ENCODE measurements around the gene COA8.

Gene COA8, protein sequence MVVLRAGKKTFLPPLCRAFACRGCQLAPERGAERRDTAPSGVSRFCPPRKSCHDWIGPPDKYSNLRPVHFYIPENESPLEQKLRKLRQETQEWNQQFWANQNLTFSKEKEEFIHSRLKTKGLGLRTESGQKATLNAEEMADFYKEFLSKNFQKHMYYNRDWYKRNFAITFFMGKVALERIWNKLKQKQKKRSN

DNA sequence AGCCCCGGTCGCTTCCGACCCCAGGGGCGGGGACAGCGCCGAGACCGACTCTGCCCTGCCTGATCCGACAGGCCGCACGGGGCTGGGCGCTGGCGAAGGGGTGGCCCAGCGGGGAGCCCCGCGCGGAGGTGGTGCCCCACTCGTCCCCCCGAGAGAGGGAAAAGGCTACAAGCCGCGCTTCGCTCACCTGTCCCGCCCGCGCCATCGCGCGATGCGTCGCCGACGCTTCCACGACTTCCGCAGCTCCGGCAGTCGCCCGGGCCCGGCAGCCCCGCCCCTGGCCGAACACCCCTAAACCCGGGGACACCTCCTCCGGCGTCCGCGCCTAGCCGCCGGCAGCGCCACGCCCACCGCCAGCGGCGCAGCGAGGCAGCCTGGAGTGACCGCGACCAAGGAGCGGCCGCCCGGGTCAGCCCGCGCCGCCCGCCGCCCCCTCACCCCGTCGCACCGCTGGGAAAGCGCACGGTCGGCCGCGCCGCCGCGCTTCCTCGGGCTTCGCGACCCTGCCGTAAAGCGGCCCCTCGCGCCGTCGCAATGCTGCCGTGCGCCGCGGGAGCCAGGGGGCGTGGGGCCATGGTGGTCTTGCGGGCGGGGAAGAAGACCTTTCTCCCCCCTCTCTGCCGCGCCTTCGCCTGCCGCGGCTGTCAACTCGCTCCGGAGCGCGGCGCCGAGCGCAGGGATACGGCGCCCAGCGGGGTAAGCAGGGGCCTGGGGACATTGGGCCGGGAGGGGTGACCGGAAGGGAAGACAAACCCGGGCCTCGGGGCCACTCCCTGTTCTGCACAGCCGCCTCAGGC, at the start of gene COA8, which contains the start of gene BAG5:
Gene COA8 (plus strand): TSS at position 532 of the 797 bp plus-strand sequence. CDS start 42 bp downstream, at position 574.
Gene BAG5 (minus strand): TSS at position 229 of the 797 bp plus-strand sequence. CDS start 1,493 bp downstream, outside the sequence.
- DNase-seq, result peak; percentile 81
- in situ Hi-C loops (cut with HindIII; ENCODE audit: low pct_ligation_motif_present, low pct_unique_long_range_greater_than_20kb, low sequenced_read_pairs), result no loop called here

DNA sequence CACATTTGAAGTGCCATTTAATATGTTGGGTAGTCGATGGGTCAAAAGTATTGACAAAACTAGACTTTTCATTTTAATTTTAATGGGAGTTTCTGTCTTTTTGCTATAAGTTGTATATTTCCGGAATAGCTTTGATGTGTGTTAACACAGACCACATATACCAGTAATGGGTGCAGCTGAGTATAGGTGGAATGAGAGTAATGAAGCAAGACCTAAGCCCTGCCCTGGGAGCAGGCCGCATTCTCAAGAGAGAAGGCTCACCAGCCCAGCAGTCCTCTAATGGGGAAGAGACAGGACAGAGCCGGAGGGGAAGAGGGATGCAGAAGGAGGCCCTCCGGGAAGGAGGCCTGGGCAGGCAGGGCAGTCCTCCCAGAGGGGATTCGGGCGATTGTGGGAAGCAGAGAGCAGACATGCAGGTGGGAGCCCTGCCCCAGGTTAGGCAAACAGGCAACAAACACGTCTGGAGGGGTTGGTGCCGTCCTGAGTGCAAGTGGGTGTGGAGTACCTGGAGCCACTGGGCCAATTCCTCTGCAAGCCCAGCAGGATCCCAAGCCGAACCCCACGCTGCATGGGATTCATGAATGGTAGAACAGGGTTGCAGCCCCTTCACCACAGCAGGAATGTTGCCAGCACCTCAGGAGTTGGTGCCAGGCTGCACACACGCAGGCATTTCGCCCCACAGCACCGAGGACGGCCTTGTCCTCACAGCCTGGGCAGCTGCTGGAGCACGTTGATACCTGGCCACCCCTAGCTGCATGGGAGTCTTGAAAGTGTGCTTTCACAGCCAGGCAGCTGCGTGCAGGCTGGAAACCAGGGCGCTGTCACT, 48.0 kb upstream of the COA8 start:
- DNase-seq, result no peak
- in situ Hi-C loops (cut with HindIII; ENCODE audit: low pct_ligation_motif_present, low pct_unique_long_range_greater_than_20kb, low sequenced_read_pairs), result no loop called here

DNA sequence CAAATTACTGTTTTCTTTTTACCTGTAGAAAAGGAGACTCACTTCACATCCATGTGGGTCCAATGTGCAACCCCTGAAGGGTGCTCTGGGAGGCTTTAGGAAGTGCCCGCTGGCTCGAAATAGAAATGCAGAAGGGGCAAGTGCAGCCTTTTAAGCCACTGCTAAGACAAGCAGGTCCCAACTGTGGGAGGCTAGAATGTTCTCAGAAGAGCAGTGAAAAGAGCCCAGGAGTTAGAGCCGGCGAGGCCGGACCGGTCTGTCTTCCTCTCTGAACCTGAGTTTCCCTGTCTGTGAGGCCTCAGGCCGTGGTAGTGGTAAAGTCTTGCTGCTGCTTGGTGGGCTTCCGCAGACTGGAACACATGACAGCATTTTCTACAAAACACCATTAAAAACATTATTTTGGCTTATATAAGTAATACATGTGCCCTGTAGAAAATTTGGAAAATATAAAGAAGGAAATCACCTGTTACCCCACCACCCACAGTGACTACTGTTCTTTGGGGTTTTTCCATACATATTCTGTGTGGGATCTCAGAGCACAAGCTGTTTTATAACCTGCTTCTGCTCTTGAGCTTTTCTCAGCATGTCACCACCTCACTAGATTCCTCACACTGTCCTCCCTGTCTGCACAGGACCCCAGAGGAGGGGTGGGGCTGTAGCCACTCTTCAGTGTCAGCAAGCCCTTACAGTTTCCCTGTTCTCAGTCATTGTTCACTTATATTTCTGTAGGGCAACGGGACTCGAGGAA, 46.2 kb upstream of the COA8 start:
- in situ Hi-C loops (cut with HindIII; ENCODE audit: low pct_ligation_motif_present, low pct_unique_long_range_greater_than_20kb, low sequenced_read_pairs), result no loop called here
- DNase-seq, result no peak

DNA sequence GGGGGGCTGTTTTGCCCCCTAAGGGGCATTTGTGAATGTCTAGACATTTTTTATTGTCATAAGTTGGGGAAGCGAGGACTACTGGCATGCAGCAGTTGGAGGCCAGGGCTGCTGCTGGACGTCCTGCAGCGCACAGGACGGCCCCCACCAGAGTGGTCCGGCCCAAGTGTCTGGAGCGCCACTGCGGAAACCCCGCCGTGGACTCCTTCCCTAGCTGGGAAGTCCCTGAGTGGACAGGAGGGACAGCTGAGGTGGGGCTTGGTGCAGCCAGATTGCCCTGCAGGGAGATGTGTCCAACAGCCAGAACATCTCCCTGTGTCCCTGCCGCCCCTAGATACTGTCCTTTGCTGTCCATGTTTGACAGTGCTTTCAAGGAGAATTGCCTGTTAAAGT, 45.6 kb upstream of the COA8 start:
- no peak for DNase-seq
- in situ Hi-C loops (cut with HindIII; ENCODE audit: low pct_ligation_motif_present, low pct_unique_long_range_greater_than_20kb, low sequenced_read_pairs), result no loop called here

DNA sequence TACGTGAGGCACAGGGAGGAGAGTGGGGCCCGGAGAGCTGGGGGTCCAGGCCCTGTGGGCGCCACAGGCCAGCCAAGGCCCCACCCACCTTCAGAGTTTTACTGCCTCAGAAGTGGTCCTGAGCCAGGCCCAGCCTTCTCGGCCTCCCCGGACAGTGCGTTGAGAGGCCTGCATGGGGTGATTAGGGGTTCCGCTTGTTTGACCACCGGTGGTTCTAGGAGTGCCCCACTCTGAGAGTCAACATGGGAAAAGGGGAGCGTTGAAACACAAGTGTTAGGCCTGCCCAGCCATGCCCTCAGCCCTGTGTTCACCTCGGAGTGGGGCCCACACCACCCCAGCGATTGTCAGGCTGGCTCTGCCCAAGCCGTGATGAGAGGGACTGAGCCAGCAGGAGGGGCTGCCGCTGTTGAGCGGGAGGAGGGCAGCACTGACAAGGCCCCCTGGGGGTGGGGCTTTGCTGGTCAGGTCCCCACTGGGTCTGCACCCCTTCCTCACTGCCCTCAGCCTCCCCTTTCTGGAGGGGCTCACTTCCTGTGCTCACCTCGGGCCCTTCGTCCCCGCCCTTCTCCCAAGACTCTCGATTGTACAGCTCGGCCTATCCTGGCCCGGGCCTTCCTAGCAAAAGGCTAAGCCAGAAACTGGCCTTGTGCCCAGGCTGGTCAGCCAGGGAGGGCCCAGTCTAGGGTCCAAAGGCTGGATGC, 44.9 kb upstream of the COA8 start:
- DNase-seq, result no peak
- in situ Hi-C loops (cut with HindIII; ENCODE audit: low pct_ligation_motif_present, low pct_unique_long_range_greater_than_20kb, low sequenced_read_pairs), result no loop called here

DNA sequence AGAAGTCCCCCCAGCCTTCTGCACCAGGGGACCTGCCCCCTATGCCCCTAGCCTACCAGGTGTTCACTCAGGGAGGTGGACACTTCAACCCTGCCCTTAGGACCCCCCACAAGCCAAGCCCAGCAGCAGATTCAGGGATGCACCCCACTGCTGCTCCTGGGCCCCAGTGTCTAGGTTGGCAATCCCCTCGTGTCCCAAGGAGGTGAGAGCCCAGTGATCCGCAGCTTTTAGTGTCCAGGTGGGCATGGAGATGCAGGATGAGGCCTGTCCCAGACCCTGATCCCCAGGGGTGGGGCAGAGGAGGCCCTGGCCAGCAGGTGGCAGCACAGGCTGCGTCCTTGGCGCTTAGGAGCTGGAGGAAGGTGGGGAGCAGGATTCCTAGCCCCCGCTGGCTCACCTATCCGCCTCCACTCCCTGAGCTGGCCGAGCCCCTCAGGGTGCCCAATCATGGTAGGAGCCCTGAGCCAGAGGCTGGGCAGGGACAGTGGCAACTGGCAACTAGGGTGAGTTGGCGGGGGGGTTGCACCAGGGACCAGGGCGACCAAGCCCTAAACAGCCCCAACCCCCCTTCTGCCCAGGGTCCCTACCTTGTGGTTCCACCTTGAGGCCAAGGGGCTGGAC, 44.2 kb upstream of the COA8 start:
- DNase-seq, result peak; percentile 50
- in situ Hi-C loops (cut with HindIII; ENCODE audit: low pct_ligation_motif_present, low pct_unique_long_range_greater_than_20kb, low sequenced_read_pairs), result no loop called here

DNA sequence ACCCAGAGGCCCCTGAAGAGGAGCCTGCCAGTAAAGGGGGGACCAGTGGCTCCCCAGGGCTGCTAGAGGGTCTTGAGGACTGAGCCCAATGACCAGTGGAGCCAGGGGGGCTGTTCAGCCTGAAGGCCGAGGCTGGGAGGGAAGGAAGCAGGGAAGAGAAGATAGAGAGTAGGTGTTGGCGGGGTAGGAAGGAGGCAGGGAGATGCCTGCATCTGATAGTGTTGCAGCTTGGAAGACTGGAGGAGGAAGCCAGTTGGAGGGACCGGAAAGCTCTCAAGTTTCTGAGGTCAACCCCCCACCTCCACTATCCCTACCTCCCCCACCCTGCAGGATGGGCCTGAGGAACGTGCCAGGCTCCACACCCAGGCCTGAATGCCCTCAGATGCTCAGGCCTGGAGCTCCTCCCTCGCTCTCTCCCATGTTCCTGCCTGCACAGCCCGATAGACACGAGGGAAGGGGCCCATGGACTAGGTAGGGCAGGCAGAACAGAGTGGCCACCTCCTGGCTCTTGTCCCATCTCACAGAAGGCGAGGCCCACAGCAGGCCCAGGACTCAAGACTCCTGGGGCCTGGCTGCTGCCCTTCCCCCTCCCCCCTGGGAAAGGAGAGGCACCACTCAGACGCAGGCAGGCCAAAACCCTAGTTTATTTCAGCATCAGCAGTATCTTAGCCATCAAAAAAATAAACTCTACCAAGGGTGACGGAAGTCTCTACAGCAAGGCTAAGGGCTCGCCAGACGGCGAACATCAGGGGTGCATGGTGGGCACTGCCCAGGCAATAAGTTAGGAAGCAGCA, 43.5 kb upstream of the COA8 start:
- DNase-seq, result no peak
- in situ Hi-C loops (cut with HindIII; ENCODE audit: low pct_ligation_motif_present, low pct_unique_long_range_greater_than_20kb, low sequenced_read_pairs), result no loop called here

DNA sequence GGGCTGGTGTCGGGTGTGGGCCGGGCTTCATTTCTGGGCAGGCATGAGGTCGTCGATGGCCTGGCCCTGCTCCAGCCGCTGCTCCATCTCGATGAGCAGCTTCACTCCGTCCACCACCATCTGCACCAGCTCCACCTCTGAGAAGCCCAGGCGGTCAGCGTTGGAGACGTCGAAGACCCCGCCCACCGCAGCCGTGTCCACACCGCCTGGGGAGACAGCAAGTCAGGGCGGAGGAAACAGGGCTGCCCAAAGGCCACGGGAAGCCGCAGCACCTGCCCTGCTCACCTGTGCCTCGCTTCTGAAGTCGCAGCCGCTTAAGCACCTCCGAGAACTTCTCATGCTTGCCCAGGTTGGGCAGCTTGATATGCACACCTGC, 42.9 kb upstream of the COA8 start:
- in situ Hi-C loops (cut with HindIII; ENCODE audit: low pct_ligation_motif_present, low pct_unique_long_range_greater_than_20kb, low sequenced_read_pairs), result no loop called here
- no peak for DNase-seq

DNA sequence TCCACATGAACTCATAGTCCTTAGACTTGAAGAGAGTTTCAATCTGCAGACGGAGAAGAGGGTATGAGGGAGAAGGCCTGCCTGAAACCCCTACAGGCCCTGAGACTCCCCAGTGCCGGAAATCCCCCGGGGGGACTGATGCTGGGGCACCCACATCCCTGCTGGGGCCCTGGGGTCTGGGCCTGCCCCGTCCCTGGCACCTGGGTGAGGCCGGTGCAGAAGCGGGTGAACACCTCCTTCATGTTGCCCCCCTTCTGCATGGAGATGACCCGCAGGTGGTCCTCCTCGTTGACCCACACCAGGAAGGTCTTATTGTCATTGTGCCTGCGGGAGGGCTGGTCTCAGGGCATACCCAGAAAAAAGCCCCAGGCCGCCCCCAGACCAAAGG, 42.5 kb upstream of the COA8 start:
- in situ Hi-C loops (cut with HindIII; ENCODE audit: low pct_ligation_motif_present, low pct_unique_long_range_greater_than_20kb, low sequenced_read_pairs), result no loop called here
- no peak for DNase-seq

DNA sequence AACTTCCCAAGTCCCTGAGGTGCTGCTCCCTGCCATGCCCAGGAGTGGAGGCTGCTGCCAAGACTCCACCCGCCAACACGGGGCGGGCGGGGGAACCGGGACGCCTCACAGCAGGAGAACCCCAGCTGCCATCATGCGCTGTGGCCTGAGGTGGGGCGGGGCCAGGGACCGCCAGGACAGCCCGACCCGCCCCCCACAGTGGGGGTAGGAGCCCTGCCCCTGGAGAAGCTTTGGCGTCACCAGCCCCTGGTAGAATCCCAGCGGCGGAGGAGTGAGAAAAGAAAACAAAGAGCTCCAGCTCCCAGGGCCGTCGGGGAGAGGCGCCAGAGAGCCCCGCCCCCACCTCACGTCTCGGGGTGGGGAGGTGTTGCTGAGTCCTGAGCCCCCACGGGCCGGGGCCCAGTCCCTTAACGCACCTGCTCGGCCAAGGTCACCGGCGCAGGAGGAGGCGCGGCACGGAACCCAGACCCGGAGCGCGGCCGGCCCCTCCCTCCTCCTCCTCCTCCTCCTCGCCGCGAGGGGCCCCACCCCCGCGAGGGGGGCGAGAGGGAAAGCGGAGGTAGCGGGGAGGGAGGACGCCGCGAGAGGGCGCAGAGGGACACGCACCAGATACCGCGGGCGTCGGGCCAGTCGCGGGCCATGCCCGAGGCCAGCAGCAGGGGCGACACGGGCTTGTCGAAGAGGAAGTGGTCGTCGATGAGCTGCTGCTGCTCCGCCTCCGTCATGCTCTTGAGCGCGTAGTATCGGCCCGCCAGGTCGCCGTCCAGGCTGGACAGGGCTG, 41.9 kb upstream of the COA8 start:
- peak; percentile 69 for DNase-seq
- in situ Hi-C loops (cut with HindIII; ENCODE audit: low pct_ligation_motif_present, low pct_unique_long_range_greater_than_20kb, low sequenced_read_pairs), result no loop called here

DNA sequence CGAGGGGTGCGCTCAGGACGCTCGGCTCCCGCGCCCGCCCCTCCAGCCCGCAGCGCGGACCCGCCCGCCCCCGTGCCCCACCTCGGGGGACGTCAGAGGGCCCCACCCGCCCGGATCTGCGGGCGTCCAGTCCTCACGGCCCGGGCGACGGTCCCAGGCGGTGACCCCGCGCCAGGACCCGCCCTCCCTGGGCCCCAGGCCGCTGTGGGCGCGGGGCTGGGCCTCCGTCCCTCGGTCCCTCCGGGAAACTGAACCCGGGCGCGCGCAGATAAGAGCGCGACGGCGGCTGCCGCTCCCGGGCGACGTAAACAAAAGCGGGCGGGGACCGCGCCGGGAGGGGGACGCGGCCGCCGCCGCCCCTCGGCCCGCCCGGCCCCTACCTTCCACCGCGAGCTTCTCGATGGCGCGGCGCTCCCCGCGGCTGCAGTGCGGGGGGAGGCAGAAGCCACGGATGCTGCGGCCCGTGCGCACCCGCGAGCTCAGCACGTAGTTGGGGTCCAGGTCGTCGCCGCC, 41.3 kb upstream of the COA8 start:
- in situ Hi-C loops (cut with HindIII; ENCODE audit: low pct_ligation_motif_present, low pct_unique_long_range_greater_than_20kb, low sequenced_read_pairs), result no loop called here
- no peak for DNase-seq

DNA sequence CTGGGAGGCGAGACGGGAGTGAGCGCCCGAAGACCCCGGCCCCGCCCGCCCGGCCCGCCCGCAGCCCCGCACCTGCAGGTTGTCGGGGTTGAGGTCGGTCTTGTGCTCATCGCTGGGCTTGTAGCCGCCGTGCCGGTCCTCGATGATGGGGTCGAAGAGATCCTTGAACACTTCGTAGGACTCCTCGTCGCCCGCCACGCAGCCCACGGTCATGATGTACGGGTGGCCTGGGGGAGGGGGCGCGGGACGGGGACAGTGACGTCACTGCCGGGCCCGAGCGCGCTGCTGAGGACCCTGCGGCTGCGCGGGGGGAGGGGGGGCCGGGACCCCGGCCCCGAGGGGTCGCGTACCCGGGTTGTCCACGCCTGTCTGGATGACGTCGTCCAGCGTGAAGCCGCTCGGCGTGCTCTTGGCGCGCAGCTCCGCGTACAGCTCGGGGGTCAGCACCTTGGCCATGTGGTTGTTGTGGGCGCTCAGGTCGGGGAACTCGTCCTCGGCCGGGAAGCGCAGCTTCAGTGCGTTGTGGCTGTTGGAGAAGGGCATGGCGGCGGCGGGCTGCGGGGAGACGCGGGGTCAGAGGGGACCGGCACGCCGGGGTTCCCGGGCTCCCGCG, 40.7 kb upstream of the COA8 start:
- DNase-seq, result no peak

DNA sequence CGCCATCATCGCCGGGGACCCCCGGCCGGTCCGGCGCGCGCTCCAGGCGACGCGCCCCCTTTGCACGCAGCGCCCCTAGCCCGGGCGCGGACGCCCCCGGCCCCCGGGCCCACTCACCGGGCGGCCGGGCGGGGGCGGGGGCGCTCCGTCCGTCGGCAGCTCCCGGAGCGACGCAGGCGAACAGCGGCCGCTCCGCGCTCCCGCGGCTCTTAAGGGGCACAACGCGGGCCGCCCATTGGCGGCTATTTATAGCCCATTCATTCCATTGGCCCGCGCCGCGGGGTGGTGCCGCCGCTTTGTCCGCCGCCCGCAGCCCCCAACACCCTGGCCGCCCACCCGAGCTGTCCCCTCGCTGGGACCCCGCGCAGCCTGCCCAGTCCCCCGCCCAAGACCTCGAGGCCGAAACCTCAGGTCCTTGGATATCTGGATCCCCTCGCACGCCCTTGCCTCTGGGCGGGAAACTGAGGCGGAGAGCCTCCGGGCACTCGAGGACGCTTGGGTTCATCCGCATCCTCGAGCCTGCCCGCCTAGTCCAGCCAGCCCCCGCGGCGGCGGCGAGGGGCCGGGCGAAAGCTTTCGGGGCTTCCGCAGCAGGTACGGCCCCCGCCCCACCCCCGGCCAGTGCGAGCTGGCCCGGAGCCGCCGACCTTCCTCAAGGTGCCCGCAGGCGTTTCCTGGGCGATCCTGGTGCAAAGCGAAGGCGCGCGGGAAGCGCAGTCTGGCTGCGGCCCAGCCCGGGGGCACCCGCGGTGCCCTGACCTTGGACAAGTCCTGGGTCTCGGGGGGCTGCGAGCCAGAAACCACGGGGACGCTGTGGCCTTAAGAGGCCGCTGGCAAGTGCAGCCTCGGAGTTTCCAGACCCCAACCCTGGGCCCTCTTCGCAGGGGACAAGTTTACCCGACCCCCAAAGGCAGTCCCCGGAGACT, 39.8 kb upstream of the COA8 start, which contains the start of gene CKB:
Gene CKB (minus strand): TSS at position 182 of the 926 bp plus-strand sequence. CDS start 337 bp downstream, outside the sequence.
- DNase-seq, result peak; percentile 55
- in situ Hi-C loops (cut with HindIII; ENCODE audit: low pct_ligation_motif_present, low pct_unique_long_range_greater_than_20kb, low sequenced_read_pairs), result no loop called here

More for the DNA sequence above, 40.7 kb upstream of the COA8 start:
- in situ Hi-C loops (cut with HindIII; ENCODE audit: low pct_ligation_motif_present, low pct_unique_long_range_greater_than_20kb, low sequenced_read_pairs), result no loop called here

DNA sequence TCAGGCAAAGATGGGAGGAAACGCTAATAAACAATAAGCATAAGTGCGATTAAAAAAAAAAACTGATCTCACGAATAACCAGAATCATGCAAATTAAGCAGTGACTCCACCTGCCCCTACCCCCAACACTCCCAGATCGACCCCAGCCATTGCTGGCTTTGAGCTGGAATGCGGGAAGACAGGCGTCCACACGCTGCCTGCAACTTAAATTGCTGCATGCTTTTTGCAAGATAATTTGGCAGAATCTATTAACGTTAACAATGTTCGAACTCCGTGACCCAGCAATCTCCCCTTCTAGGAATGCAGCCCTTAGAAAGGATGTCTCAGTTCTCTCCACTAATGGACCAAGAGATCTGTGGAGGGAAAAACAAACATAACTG, 39.2 kb upstream of the COA8 start:
- DNase-seq, result no peak
- in situ Hi-C loops (cut with HindIII; ENCODE audit: low pct_ligation_motif_present, low pct_unique_long_range_greater_than_20kb, low sequenced_read_pairs), result no loop called here
